GM19328 (cell line): Measurements from ENCODE around the gene CCDC183.
"Not testable (repeated sequence)": the region's sequence is repeated elsewhere in the genome, so short reads cannot be mapped to it uniquely, and the experiment has no call there.

ENCODE experiments used
- ATAC-seq: cut with Tn5 transposase; IDR thresholded peaks from one replicate; pipeline ENCODE4 v1.9.1; 2021; ENCODE audit warnings: mild to moderate bottlenecking, moderate library complexity; ENCODE audit not compliant: unreplicated experiment

CCDC183 gene

GRCh38 chr9:136837146-136837855, 41.2 kb downstream of the CCDC183 start:
- ATAC-seq = no peak

GRCh38 chr9:136837856-136838277, 41.7 kb downstream of the CCDC183 start:
- not testable (repeated sequence) for ATAC-seq

DNA sequence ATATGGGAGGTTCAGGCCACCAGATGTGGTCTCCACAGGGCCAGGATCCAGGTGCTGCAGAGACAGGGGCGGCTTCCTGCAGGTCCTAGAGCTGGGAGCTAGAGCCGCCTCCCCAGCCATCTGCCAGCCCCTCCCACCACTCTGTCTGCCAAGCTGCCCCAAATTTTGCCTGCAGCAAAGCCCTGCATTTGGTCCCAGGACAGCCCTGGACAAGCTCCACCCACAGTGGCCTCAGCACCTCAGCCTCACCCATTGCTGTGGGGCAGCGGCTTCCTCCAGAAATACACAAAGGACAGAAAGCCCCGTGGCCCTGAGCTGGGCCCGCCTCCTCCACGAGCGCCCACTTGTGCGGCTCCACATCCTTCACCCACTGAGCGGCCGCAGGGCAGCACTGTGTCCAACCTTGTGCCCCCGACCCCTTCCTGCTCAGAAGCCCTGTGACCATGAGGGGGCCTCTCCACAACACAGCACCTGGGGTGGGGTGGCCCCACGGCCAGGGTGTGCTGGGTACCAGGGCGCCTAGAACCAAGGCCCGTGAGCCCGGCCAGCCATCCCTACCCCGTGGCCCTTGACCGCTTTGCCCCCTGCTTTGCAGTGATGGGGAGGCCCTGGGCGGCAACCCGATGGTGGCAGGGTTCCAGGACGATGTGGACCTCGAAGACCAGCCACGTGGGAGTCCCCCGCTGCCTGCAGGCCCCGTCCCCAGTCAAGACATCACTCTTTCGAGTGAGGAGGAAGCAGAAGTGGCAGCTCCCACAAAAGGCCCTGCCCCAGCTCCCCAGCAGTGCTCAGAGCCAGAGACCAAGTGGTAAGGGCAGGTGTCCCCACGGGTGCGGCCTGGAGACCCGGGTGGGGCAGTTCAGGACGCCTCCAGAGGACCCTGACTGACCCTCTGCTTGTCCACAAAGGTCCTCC, 42.4 kb downstream of the CCDC183 start:
- no peak for ATAC-seq

DNA sequence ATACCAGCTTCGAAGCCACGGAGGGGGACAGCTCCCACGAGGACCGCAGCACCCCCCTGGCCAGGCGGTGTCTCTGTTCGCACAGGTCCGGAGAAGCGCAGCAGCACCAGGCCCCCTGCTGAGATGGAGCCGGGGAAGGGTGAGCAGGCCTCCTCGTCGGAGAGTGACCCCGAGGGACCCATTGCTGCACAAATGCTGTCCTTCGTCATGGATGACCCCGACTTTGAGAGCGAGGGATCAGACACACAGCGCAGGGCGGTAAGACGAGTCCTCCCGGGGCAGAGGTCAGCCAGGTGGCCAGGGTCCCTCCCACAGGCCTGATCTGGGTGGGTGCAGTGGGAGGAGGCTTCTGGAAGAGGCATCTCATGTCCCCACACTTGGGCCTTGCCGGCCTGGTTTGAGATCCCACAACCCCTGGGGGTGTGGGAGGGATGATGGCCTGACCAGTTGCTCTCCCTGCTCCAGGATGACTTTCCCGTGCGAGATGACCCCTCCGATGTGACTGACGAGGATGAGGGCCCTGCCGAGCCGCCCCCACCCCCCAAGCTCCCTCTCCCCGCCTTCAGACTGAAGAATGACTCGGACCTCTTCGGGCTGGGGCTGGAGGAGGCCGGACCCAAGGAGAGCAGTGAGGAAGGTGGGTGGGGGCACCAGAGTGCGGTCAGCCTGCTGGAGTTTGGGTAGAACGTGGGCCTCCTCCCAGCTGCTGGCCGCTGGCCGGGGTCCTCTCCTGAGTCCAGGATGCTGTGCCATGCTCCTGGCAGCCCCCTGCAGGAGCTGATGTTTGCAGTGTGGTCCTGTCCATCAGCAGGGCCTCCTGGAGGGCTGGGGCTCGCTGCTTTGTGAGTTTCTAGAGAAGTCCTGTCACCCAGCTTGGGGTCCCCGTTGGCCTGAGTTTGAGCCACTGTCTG, 43.3 kb downstream of the CCDC183 start:
- ATAC-seq = no peak

DNA sequence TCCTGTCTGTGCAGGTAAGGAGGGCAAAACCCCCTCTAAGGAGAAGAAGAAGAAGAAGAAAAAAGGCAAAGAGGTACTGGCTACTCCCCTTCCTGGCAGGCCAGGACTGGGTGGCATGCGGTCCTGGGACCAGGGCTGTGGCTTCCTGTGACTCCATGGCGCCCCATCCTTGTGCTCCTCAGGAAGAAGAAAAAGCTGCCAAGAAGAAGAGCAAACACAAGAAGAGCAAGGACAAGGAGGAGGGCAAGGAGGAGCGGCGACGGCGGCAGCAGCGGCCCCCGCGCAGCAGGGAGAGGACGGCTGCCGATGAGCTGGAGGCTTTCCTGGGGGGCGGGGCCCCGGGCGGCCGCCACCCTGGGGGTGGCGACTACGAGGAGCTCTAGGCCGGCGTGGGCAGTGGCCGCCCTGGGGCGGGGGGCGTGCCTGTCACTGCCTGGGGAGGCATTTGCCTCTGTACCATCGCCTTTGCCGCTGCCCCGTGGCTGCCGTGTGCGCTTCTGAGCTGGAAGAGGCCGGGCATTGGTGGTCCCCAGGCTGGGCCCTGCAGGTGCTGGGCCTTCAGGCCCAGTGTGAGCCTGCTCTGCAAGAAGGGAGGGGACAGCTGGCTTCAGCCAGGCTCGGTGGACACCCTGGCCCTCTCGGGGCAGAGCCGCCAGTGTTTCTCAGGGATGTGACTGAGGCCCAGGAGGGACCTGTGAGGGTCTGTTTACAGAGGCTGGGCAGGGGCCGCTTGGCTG, 44.2 kb downstream of the CCDC183 start:
- no peak for ATAC-seq

- ATAC-seq = no peak
These were observed 44.9 kb downstream of the CCDC183 start for GRCh38 chr9:136840877-136841645.

DNA sequence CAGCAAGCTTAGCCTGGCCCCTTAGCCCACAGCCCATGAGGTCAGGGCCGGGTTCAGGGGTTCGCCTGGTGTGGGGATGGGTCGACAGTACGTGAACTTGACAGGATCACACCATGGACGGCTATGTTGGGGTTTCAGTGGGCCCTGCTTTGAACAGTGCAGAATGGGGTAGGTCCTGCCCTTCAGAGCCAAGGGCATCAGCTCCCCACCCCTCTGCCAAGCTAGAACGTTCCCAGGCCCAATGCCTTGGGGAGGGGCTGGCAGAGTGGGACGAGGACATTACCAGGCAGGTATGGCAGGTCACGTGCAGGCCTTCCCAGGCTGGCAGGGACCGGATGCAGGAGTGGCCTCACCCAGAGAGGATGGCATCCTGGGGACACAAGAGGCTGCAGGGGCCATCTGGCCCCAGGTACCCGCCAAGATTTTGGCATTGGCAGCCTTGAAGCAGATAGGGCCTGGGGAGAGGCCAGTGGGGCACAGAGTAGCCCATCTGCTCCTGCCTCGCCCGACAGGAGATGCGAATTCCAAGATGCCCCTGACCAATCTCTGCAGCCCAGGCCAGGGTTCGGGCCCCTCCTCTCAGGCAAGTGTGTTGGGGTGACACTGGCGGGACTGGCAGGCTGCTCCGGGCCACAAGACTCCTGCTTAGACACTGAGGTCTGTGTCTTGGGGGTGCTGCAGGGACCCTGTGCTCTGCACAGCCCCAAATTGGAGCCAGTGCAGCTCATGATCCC, 45.7 kb downstream of the CCDC183 start:
- not testable (repeated sequence) for ATAC-seq

DNA sequence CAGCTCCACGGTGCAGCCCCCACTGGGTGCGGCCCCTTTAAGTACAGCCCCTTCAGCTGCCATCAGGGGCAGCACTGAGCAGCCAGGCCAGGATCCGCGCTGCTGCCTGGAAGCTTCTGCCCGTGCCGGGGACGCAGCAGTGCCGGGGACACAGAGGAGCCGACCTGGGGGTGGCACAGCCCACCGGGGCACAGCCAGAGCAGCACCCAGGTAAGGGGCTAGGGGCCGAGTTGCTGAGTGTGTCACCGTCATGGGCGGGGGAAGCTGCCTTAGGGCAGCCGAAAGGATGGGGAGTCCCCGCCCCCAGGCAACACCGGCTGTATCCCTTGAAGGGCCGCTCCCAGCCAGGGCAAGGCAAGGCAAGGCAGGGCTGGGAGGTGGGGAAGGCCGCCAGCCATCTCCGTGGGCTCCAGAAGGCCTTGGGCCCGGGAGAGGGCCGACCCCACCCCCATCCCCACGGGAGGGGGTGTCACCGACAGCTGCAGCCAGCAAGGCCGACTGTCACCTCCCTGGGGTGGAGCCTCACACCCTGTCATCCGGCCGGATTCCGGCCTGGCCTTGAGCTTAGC, 46.3 kb downstream of the CCDC183 start, which contains the start of gene AJM1:
Gene AJM1, plus strand, starts transcription at position 99 of the 569 bp plus-strand sequence. CDS start 1,937 bp downstream, outside the sequence.
- ATAC-seq = peak; percentile 69

DNA sequence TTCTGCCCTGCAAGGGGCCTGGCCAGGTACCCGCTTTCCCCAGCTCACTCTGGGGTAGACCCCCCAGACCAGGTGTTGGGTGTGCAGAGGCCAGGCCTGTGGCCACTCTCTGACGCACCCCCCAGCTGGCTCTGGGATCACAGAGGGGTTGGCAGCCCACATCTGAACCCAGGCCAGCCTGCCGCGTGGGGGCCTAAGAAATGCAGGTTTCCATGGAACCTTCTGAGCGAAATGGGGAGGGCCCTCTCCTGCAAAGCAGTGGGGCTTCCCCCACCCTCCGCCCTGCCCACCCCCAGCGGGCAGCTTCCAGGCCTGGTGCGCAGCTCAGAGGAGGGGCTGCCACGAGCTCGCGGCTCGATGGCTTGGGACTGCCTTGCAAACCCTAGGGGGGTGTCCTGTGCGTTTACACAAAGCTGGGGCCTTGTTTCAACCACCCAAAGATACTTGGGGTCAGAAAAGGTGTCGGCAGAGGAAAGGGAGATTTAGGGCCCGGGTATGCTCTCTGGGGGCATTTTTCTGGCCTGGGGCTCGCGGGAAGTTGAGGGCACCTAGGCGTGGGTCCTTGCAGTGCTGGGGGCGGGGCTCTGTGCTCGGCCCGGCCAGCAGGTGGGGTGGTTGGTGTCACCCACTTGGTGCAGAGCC, 47.1 kb downstream of the CCDC183 start:
- ATAC-seq = not testable (repeated sequence)

GRCh38 chr9:136843801-136844740, 47.9 kb downstream of the CCDC183 start:
- not testable (repeated sequence) for ATAC-seq

- ATAC-seq = no peak
These were observed 48.8 kb downstream of the CCDC183 start for GRCh38 chr9:136844761-136845464.

DNA sequence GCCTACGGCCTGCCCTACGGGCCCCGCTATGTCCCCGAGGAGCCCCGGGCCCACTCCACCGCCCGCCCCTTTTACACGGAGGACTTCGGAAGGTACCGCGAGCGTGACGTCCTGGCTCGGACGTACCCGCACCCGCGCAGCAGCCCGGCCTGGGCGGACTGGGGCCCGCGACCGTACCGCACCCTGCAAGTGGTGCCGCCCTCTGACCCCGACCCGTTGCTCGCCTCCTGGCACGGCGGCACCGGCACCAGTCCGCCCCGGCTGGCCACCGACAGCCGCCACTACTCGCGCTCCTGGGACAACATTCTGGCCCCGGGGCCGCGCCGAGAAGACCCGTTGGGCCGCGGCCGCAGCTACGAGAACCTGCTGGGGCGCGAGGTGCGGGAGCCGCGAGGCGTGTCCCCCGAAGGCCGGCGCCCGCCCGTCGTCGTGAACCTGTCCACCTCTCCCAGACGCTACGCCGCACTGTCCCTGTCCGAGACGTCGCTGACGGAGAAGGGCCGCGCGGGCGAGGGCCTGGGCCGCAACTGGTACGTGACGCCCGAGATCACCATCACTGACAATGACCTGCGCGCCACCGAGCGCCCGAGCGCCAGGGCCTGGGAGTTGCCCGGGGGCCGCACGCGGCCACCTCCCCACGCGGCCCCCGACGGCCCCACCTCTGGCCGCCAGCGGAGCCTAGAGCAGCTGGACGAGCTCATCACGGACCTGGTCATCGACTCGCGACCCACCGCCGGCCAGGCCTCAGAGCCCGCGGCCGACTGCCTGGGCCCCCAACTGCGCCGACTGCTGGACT, 49.5 kb downstream of the CCDC183 start:
- ATAC-seq = no peak

DNA sequence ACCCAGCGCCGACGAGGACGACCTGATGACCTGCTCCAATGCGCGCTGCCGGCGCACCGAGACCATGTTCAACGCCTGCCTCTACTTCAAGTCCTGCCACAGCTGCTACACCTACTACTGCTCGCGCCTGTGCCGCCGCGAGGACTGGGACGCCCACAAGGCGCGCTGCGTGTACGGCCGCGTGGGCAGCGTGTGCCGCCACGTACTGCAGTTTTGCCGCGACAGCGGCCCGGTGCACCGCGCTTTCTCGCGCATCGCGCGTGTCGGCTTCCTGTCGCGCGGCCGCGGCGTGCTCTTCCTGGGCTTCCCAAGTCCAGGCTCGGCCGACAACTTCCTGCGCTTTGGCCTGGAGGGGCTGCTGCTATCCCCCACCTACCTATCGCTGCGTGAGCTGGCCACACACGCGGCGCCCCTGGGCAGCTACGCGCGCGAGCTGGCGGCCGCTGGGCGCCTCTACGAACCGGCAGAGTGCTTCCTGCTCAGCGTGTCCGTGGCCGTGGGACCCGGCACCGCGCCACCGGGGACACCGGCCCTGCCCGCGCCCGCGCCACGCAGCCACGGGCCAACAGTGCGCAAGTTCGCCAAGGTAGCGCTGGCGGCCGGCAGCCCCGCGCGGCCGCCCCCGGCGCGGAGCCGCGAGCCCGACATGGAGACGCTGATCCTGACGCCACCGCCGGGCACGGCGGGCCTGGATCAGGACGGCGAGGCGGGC, 50.4 kb downstream of the CCDC183 start:
- no peak for ATAC-seq

DNA sequence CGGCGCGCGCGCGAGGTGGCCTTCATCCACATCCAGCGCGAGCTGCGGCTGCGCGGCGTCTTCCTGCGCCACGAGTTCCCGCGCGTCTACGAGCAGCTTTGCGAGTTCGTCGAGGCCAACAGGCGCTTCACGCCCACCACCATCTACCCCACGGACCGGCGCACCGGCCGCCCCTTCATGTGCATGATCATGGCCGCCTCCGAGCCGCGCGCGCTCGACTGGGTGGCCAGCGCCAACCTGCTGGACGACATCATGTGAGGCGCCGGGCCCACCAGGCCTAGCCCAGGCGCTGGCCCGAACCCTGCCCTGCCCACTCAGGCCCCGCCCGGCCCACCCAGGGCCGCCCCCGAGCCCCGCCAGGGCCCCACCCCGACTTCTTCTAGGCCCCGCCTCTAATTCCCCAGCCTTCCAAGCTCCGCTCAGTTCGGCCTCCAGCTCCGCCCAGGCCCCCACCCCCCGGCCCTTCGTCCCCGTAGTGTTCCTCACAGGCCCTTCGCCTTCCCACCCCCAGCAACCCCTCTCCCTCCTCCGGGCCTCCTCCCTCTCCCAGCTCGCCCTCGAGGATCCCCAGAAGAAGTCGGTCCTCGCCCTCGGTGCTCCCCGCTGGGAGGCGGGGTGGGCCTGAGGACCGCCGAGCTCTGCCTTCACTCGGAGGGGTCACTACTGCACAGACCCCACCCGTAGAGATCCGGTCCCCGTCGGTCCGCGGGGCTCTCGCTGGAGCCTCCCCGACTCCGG, 51.1 kb downstream of the CCDC183 start:
- no peak for ATAC-seq
